WTC11 (cell line): ENCODE data around the gene RHCG.

Source experiments
- AR ChIP-seq: fragments of 250-450 bp; sonication (Bioruptor Pico); IDR thresholded peaks from 2 replicates; pipeline ENCODE4 v1.9.0; 2021; ENCODE audit warnings: mild to moderate bottlenecking
- ARID4B ChIP-seq: sonication (generic); formaldehyde crosslinking; IDR thresholded peaks from 2 replicates; pipeline ENCODE4 v1.8.0; 2023; ENCODE audit warnings: missing genetic modification reagents, mild to moderate bottlenecking, borderline replicate concordance
- CTCF ChIP-seq: fragments of 200-600 bp; IDR thresholded peaks from 2 replicates; pipeline ENCODE4 v1.8.0; 2022; ENCODE audit warnings: antibody characterized with exemption
- ELF4 ChIP-seq: sonication (generic); formaldehyde crosslinking; IDR thresholded peaks from 2 replicates; pipeline ENCODE4 v1.8.1; 2022; ENCODE audit warnings: low read depth, mild to moderate bottlenecking, moderate library complexity, missing genetic modification reagents
- GABPB1 ChIP-seq: sonication (generic); formaldehyde crosslinking; IDR thresholded peaks from 2 replicates; pipeline ENCODE4 v1.8.1; 2023; ENCODE audit warnings: mild to moderate bottlenecking, missing genetic modification reagents
- NR2C2 ChIP-seq: sonication (generic); formaldehyde crosslinking; IDR thresholded peaks from 2 replicates; pipeline ENCODE4 v1.8.0; 2022; ENCODE audit warnings: mild to moderate bottlenecking, missing genetic modification reagents
- SMAD3 ChIP-seq: sonication (generic); formaldehyde crosslinking; IDR thresholded peaks from 2 replicates; pipeline ENCODE4 v1.8.0; 2022; ENCODE audit warnings: missing genetic modification reagents, mild to moderate bottlenecking, borderline replicate concordance
- TP53 ChIP-seq: sonication (generic); formaldehyde crosslinking; IDR thresholded peaks from 2 replicates; pipeline ENCODE4 v1.8.1; 2023; ENCODE audit warnings: mild to moderate bottlenecking, missing genetic modification reagents
- USF2 ChIP-seq: sonication (generic); formaldehyde crosslinking; IDR thresholded peaks from 2 replicates; pipeline ENCODE4 v1.8.1; 2023; ENCODE audit warnings: mild to moderate bottlenecking, missing genetic modification reagents, moderate library complexity
- ZNF219 ChIP-seq: sonication (generic); formaldehyde crosslinking; IDR thresholded peaks from 2 replicates; pipeline ENCODE4 v1.8.0; 2023; ENCODE audit warnings: missing genetic modification reagents, mild to moderate bottlenecking, borderline replicate concordance
- ZNF263 ChIP-seq: sonication (generic); formaldehyde crosslinking; IDR thresholded peaks from 2 replicates; pipeline ENCODE4 v1.8.1; 2022; ENCODE audit warnings: low read depth, mild to moderate bottlenecking, moderate library complexity, missing genetic modification reagents

- TF ChIP-seq ELF4 (no peak), CTCF (no peak), USF2 (no peak), TP53 (CRISPR knock-in tag) (no peak), ZNF219 (no peak), ARID4B (CRISPR knock-in tag) (no peak), GABPB1 (CRISPR knock-in tag) (no peak), AR (CRISPR knock-in tag) (no peak), NR2C2 (CRISPR knock-in tag) (no peak), ZNF263 (CRISPR knock-in tag) (no peak), SMAD3 (CRISPR knock-in tag) (no peak)
Measured at GRCh38 chr15:89483079-89483478, 13.3 kb downstream of the RHCG start.
